Activated CD4-positive, alpha-beta T cell treated with anti-CD3 and anti-CD28 coated beads, Interleukin-2, amount 10 ng/mL, durations not matched to agents 24 days and 14 days (primary cell): Measurements from ENCODE around the gene VSTM5. TPM values are rescaled to one million over a fixed set of nuclear protein-coding genes. Genes with fewer than 3 reads are reported as not detected.

Source experiments
- total RNA-seq: library from RNA; stranded (reverse); gene quantifications from 2 replicates; pipeline ENCODE4 v1.2.3, GENCODE V29; 2022

Gene VSTM5
- total RNA-seq, 1 donor from 2014 or later: not detected

Other genes with a start within 250 kb of the VSTM5 start
- gene CEP295, start 188.9 kb downstream of the VSTM5 start, total RNA-seq: 30.3 and 32.2 TPM in 2 replicates
- 328 and 342 TPM in 2 replicates for gene TAF1D, start 109.1 kb downstream of the VSTM5 start, total RNA-seq
- gene C11orf54, start 108.9 kb downstream of the VSTM5 start, total RNA-seq: 21.6 and 22.2 TPM in 2 replicates
- gene MED17, start 66.3 kb downstream of the VSTM5 start, total RNA-seq: 48.5 and 55.1 TPM in 2 replicates
- gene HEPHL1, start 170.7 kb upstream of the VSTM5 start, total RNA-seq: not detected in 2 replicates